SU-DHL-6 (cell line): ENCODE data around the gene MED1.

Experiments used
- H2AFZ ChIP-seq: fragments of 200-600 bp; sonication (generic); 2 replicates; pipeline ENCODE4 v1.6.1; 2014; ENCODE audit warnings: low read depth, mild to moderate bottlenecking, moderate library complexity, mixed read lengths, antibody characterized with exemption, low read length; ENCODE audit not compliant: severe bottlenecking
- H3F3A ChIP-seq: fragments of 200-600 bp; shearing (Covaris generic); 2 replicates; pipeline ENCODE4 v1.6.0; 2016; ENCODE audit warnings: antibody characterized with exemption, mild to moderate bottlenecking; ENCODE audit not compliant: insufficient read depth
- H3K27ac ChIP-seq: fragments of 200-600 bp; sonication (generic); 2 replicates; pipeline ENCODE4 v1.5.1; 2016; ENCODE audit warnings: low read depth, mild to moderate bottlenecking, low read length, moderate library complexity, mixed read lengths
- H3K27me3 ChIP-seq: fragments of 200-600 bp; sonication (generic), shearing (Covaris generic); 2 replicates; pipeline ENCODE4 v1.6.0; 2014; ENCODE audit warnings: mild to moderate bottlenecking, low read length
- H3K36me3 ChIP-seq: fragments of 200-600 bp; sonication (generic); 2 replicates; pipeline ENCODE4 v1.6.1; 2014; ENCODE audit warnings: mild to moderate bottlenecking, low read length, mixed read lengths
- H3K4me2 ChIP-seq: fragments of 300-600, 200-600 bp; shearing (Covaris generic), sonication (generic); 2 replicates; pipeline ENCODE4 v1.6.0; 2014; ENCODE audit warnings: low read length, low read depth, mild to moderate bottlenecking; ENCODE audit not compliant: poor library complexity, severe bottlenecking
- H3K4me3 ChIP-seq: fragments of 200-600 bp; sonication (generic); 2 replicates; pipeline ENCODE4 v1.5.1; 2014; ENCODE audit warnings: antibody characterized with exemption, low read length, mild to moderate bottlenecking, mixed read lengths; ENCODE audit not compliant: insufficient read depth, poor library complexity, severe bottlenecking
- H3K79me2 ChIP-seq: fragments of 200-600 bp; sonication (generic); 2 replicates; pipeline ENCODE4 v1.6.1; 2014; ENCODE audit warnings: mild to moderate bottlenecking, low read length, moderate library complexity; ENCODE audit not compliant: insufficient read depth
- H3K9ac ChIP-seq: fragments of 200-600 bp; sonication (generic); 2 replicates; pipeline ENCODE4 v1.7.0; 2014; ENCODE audit warnings: mild to moderate bottlenecking, low read length
- H3K9me2 ChIP-seq: fragments of 200-600 bp; sonication (generic); replicated peaks from 2 replicates; pipeline ENCODE4 v1.6.1; 2014; ENCODE audit warnings: low read length; ENCODE audit not compliant: insufficient read depth
- H3K9me3 ChIP-seq: fragments of 200-600 bp; sonication (generic); 2 replicates; pipeline ENCODE4 v1.6.1; 2014; ENCODE audit warnings: low read length, mixed read lengths; ENCODE audit not compliant: insufficient read depth
- H4K20me1 ChIP-seq: fragments of 200-600 bp; sonication (generic); 2 replicates; pipeline ENCODE4 v1.6.1; 2014; ENCODE audit warnings: low read depth, mild to moderate bottlenecking, antibody characterized with exemption, low read length, moderate library complexity, mixed read lengths
- EZH2phosphoT487 ChIP-seq: fragments of 200-600 bp; sonication (generic), shearing (Covaris generic); conservative IDR thresholded peaks from 2 replicates; pipeline ENCODE4 v1.6.1; 2018; ENCODE audit warnings: mild to moderate bottlenecking, antibody characterized with exemption, low read length, moderate library complexity, mixed read lengths
- TF ChIP-seq, protein P1 (sequence below): fragments of 200-600 bp; sonication (generic); IDR thresholded peaks from one replicate; pipeline ENCODE4 v1.5.1; 2017; ENCODE audit warnings: antibody characterized with exemption, mild to moderate bottlenecking, low read length, moderate library complexity; ENCODE audit not compliant: insufficient read depth, poor library complexity, severe bottlenecking

The MED1 gene

GRCh38 chr17:39360537-39360936 is 90.5 kb downstream of the MED1 start:
- Histone ChIP-seq H3K9me2 (no peaks in the 10 kb centered on the region), H3K9me3 (no peaks in the 10 kb centered on the region), H3K9ac (no peak overlapping the region), H3K79me2 (no peaks in the 10 kb centered on the region), H3K4me3 (no peak overlapping the region), H4K20me1 (peaks cover 3% of the 10 kb centered on the region; the same call in 1 of the 2 replicates), H3K4me2 (no peak overlapping the region), H3F3A (no peaks in the 10 kb centered on the region), H3K27ac (no peak overlapping the region), H2AFZ (no peak overlapping the region), H3K36me3 (no peaks in the 10 kb centered on the region), H3K27me3 (no peaks in the 10 kb centered on the region)
- no peak for TF ChIP-seq EZH2phosphoT487
- TF ChIP-seq, protein P1, sequence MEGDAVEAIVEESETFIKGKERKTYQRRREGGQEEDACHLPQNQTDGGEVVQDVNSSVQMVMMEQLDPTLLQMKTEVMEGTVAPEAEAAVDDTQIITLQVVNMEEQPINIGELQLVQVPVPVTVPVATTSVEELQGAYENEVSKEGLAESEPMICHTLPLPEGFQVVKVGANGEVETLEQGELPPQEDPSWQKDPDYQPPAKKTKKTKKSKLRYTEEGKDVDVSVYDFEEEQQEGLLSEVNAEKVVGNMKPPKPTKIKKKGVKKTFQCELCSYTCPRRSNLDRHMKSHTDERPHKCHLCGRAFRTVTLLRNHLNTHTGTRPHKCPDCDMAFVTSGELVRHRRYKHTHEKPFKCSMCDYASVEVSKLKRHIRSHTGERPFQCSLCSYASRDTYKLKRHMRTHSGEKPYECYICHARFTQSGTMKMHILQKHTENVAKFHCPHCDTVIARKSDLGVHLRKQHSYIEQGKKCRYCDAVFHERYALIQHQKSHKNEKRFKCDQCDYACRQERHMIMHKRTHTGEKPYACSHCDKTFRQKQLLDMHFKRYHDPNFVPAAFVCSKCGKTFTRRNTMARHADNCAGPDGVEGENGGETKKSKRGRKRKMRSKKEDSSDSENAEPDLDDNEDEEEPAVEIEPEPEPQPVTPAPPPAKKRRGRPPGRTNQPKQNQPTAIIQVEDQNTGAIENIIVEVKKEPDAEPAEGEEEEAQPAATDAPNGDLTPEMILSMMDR, result no peak

- H2AFZ ChIP-seq, result no peak overlapping the region
- no peak overlapping the region for H3K9ac ChIP-seq
These were observed 91.1 kb downstream of the MED1 start for GRCh38 chr17:39359994-39360393.

DNA sequence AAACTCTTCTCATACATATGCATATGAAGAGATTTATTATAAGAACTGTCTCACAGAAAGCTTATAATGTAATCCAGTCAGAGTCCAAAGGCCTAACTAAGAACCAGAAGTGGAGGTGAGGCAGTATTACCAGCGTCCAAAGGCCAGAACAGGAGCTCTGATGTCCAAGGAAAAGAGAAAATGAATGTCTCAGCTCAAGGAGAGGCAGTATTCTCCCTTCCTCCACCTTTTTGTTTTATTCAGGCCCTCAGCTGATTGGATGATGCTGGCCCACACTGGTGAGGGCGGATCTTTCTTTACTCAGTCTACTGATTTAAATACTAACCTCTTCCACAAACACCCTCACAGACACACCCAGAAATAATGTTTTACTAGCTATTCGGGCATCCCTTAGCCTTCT is 93.1 kb downstream of the MED1 start:
- H3K79me2 ChIP-seq, result no peaks in the 10 kb centered on the region

More at GRCh38 chr17:39359994-39360393, 91.1 kb downstream of the MED1 start:
- Histone ChIP-seq H4K20me1 (peaks cover under 1% of the 10 kb centered on the region; the same call in 1 of the 2 replicates), H3F3A (no peaks in the 10 kb centered on the region), H3K36me3 (no peaks in the 10 kb centered on the region), H3K9me3 (no peaks in the 10 kb centered on the region), H3K27me3 (no peaks in the 10 kb centered on the region), H3K79me2 (no peaks in the 10 kb centered on the region), H3K4me3 (no peak overlapping the region), H3K27ac (no peak overlapping the region), H3K9me2 (no peaks in the 10 kb centered on the region), H3K4me2 (no peak overlapping the region)
- no peak for TF ChIP-seq EZH2phosphoT487
- TF ChIP-seq, protein P1, result no peak

More for the DNA sequence above, 93.1 kb downstream of the MED1 start:
- no peaks in the 10 kb centered on the region for H3K36me3 ChIP-seq
- TF ChIP-seq, protein P1, result no peak
- TF ChIP-seq EZH2phosphoT487, result no peak
- H3K4me2 ChIP-seq, result no peak overlapping the region
- no peaks in the 10 kb centered on the region for H3K9me2 ChIP-seq
- H4K20me1 ChIP-seq, result no peaks in the 10 kb centered on the region; the same call in 1 of the 2 replicates
- no peaks in the 10 kb centered on the region for H3K27me3 ChIP-seq
- H3K4me3 ChIP-seq, result no peak overlapping the region
- H2AFZ ChIP-seq, result no peak overlapping the region
- H3F3A ChIP-seq, result no peaks in the 10 kb centered on the region
- H3K9me3 ChIP-seq, result no peaks in the 10 kb centered on the region
- no peak overlapping the region for H3K9ac ChIP-seq
- no peak overlapping the region for H3K27ac ChIP-seq
